HepG2 (cell line): ENCODE data around the gene FAM3A. TPM values are rescaled to one million over a fixed set of nuclear protein-coding genes. Genes with fewer than 3 reads are reported as not detected.

ENCODE experiments used
- ASH2L ChIP-seq: fragments of 300-600, 200-600 bp; sonication (generic); IDR thresholded peaks from 2 replicates; pipeline ENCODE4 v1.7.0; 2017; ENCODE audit warnings: low read depth, mild to moderate bottlenecking, moderate library complexity, mixed read lengths, low read length; ENCODE audit not compliant: insufficient read length
- MED13 ChIP-seq: sonication (generic); formaldehyde crosslinking; IDR thresholded peaks from 2 replicates; pipeline ENCODE4 v1.5.0; 2020; ENCODE audit warnings: missing genetic modification reagents
- PAX8 ChIP-seq: sonication (generic); formaldehyde crosslinking; IDR thresholded peaks from 2 replicates; pipeline ENCODE4 v1.8.0; 2022; ENCODE audit warnings: mild to moderate bottlenecking, missing genetic modification reagents, borderline replicate concordance
- YEATS4 ChIP-seq: sonication (generic); formaldehyde crosslinking; IDR thresholded peaks from 2 replicates; pipeline ENCODE4 v1.4.0; 2020; ENCODE audit warnings: missing genetic modification reagents, borderline replicate concordance
- ZFP37 ChIP-seq: sonication (generic); formaldehyde crosslinking; IDR thresholded peaks from 2 replicates; pipeline ENCODE4 v1.4.0; 2020; ENCODE audit warnings: missing genetic modification reagents, borderline replicate concordance
- ZNF160 ChIP-seq: sonication (generic); formaldehyde crosslinking; IDR thresholded peaks from 2 replicates; pipeline ENCODE4 v1.8.0; 2022; ENCODE audit warnings: mild to moderate bottlenecking, inconsistent platforms, missing genetic modification reagents
- ZNF205 ChIP-seq: IDR thresholded peaks from 2 replicates; pipeline ENCODE4 v1.6.1; 2018; ENCODE audit warnings: missing biosample characterization, missing genetic modification reagents
- ZNF33B ChIP-seq: sonication (generic); formaldehyde crosslinking; IDR thresholded peaks from 2 replicates; pipeline ENCODE4 v1.5.1; 2020; ENCODE audit warnings: mild to moderate bottlenecking, missing genetic modification reagents
- ZNF496 ChIP-seq: sonication (generic); formaldehyde crosslinking; IDR thresholded peaks from 2 replicates; pipeline ENCODE4 v1.8.1; 2023; ENCODE audit warnings: mild to moderate bottlenecking, moderate library complexity, missing genetic modification reagents; ENCODE audit not compliant: insufficient replicate concordance
- ZNF598 ChIP-seq: sonication (generic); formaldehyde crosslinking; IDR thresholded peaks from 2 replicates; pipeline ENCODE4 v1.5.1; 2020; ENCODE audit warnings: mild to moderate bottlenecking, missing genetic modification reagents, borderline replicate concordance
- ZNF790 ChIP-seq: sonication (generic); formaldehyde crosslinking; IDR thresholded peaks from 2 replicates; pipeline ENCODE4 v1.8.0; 2022; ENCODE audit warnings: missing genetic modification reagents, mild to moderate bottlenecking, borderline replicate concordance
- ZNF839 ChIP-seq: sonication (generic); formaldehyde crosslinking; IDR thresholded peaks from 2 replicates; pipeline ENCODE4 v1.4.0; 2020; ENCODE audit warnings: missing genetic modification reagents, mild to moderate bottlenecking, borderline replicate concordance
- polyA plus RNA-seq, 8 experiments: library from polyadenylated mRNA; depleted of rRNA in 3 of 8; stranded (reverse) in 7 of 8; unstranded in 1 of 8; fragments of >200 nt; fragmentation: Illumina TruSeq in 4 of 8; extraction: Trizol in 4 of 8; gene quantifications; 2 replicates each; pipeline versions ENCODE4 v1.2.1 to v1.2.3, GENCODE V29; 2011 to 2016; ENCODE audit warnings: low read depth in 4 of 8, missing spikeins in 1 of 8, mixed read lengths in 1 of 8; ENCODE audit not compliant: insufficient read depth in 1 of 8
- total RNA-seq, 5 experiments: library from RNA; depleted of rRNA; stranded (reverse); fragments of >200 nt; fragmentation: Illumina TruSeq; extraction: Trizol; gene quantifications; 2 replicates each; pipeline ENCODE4 v1.2.3, GENCODE V29; 2016; ENCODE audit warnings: low read depth in 1 of 5
- TF ChIP-seq, protein P1 (sequence below): sonication (generic); formaldehyde crosslinking; IDR thresholded peaks from 2 replicates; pipeline ENCODE4 v1.5.0; 2020; ENCODE audit warnings: mild to moderate bottlenecking, missing genetic modification reagents
- TF ChIP-seq, protein P2 (sequence below): sonication (generic); formaldehyde crosslinking; IDR thresholded peaks from 2 replicates; pipeline ENCODE4 v1.4.0; 2020; ENCODE audit warnings: missing genetic modification reagents, borderline replicate concordance
- TF ChIP-seq, protein P3 (sequence below): sonication (generic); formaldehyde crosslinking; IDR thresholded peaks from 2 replicates; pipeline ENCODE4 v1.8.0; 2023; ENCODE audit warnings: mild to moderate bottlenecking, missing genetic modification reagents

The FAM3A gene
- total and polyA plus RNA-seq, 2 of the 13 experiments (the other 11 are each of a cell fraction or from before 2014, with no cell fraction given) = 11.2 to 22.7 TPM

DNA sequence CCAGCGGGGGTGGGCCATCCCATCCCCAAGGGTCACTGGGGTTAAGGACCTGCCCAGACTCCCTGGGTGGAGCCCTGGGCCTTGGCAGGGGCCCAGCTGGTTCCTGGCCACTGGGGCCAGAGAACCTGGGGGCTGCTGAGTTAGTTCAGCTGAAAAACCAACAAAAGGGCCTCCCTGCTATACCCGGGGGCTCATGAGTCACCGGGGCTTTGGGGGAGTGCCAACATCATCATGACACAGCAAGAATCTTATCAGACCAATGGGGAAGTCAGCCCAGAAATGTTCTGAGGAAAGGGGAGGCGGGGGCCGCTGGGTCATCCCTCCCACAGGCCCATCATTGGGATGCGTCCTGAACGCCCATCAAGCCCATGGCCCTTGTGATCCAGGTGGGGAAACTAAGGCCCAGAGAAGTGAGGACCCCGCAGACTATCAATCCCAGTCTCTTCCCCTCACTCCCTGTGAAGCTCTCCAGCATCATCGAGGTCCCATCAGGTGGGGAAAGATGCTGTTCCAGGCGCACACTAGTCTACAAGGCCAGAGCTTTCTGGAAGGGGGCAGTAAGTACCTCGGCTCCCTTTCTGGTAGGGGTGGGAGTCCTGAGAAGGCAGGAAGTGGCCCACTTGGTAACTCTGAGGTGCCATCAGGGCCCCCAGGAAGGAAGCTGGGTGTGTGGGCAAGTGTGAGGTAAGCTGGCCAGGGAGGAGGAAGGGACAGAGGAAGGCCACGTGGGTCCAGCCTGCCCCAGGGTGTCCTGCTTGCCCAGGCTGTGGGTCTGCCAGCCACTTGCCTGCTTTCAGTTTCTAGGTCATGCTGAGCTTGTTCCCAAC, 26.1 kb upstream of the FAM3A start (continued):
- TF ChIP-seq ZNF598 (CRISPR knock-in tag) = no peak
- TF ChIP-seq ZNF160 = no peak
- no peak for TF ChIP-seq ZNF839 (CRISPR knock-in tag)
- TF ChIP-seq MED13 (CRISPR knock-in tag) = peak; percentile 51; the same call in 1 of the 2 replicates
- peak; percentile 48; the same call in 1 of the 2 replicates for TF ChIP-seq YEATS4 (CRISPR knock-in tag)
- no peak for TF ChIP-seq ZFP37
- no peak for TF ChIP-seq ASH2L
- TF ChIP-seq, protein P1, sequence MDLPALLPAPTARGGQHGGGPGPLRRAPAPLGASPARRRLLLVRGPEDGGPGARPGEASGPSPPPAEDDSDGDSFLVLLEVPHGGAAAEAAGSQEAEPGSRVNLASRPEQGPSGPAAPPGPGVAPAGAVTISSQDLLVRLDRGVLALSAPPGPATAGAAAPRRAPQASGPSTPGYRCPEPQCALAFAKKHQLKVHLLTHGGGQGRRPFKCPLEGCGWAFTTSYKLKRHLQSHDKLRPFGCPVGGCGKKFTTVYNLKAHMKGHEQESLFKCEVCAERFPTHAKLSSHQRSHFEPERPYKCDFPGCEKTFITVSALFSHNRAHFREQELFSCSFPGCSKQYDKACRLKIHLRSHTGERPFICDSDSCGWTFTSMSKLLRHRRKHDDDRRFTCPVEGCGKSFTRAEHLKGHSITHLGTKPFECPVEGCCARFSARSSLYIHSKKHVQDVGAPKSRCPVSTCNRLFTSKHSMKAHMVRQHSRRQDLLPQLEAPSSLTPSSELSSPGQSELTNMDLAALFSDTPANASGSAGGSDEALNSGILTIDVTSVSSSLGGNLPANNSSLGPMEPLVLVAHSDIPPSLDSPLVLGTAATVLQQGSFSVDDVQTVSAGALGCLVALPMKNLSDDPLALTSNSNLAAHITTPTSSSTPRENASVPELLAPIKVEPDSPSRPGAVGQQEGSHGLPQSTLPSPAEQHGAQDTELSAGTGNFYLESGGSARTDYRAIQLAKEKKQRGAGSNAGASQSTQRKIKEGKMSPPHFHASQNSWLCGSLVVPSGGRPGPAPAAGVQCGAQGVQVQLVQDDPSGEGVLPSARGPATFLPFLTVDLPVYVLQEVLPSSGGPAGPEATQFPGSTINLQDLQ (CRISPR knock-in tag) = no peak
- TF ChIP-seq, protein P2, sequence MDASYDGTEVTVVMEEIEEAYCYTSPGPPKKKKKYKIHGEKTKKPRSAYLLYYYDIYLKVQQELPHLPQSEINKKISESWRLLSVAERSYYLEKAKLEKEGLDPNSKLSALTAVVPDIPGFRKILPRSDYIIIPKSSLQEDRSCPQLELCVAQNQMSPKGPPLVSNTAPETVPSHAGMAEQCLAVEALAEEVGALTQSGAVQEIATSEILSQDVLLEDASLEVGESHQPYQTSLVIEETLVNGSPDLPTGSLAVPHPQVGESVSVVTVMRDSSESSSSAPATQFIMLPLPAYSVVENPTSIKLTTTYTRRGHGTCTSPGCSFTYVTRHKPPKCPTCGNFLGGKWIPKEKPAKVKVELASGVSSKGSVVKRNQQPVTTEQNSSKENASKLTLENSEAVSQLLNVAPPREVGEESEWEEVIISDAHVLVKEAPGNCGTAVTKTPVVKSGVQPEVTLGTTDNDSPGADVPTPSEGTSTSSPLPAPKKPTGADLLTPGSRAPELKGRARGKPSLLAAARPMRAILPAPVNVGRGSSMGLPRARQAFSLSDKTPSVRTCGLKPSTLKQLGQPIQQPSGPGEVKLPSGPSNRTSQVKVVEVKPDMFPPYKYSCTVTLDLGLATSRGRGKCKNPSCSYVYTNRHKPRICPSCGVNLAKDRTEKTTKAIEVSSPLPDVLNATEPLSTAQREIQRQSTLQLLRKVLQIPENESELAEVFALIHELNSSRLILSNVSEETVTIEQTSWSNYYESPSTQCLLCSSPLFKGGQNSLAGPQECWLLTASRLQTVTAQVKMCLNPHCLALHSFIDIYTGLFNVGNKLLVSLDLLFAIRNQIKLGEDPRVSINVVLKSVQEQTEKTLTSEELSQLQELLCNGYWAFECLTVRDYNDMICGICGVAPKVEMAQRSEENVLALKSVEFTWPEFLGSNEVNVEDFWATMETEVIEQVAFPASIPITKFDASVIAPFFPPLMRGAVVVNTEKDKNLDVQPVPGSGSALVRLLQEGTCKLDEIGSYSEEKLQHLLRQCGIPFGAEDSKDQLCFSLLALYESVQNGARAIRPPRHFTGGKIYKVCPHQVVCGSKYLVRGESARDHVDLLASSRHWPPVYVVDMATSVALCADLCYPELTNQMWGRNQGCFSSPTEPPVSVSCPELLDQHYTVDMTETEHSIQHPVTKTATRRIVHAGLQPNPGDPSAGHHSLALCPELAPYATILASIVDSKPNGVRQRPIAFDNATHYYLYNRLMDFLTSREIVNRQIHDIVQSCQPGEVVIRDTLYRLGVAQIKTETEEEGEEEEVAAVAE (CRISPR knock-in tag) = no peak
- no peak for TF ChIP-seq ZNF33B (CRISPR knock-in tag)
- TF ChIP-seq ZNF205 = no peak
- TF ChIP-seq PAX8 (CRISPR knock-in tag) = no peak
- TF ChIP-seq ZNF790 (CRISPR knock-in tag) = no peak
- TF ChIP-seq ZNF496 (CRISPR knock-in tag) = no peak
- TF ChIP-seq, protein P3, sequence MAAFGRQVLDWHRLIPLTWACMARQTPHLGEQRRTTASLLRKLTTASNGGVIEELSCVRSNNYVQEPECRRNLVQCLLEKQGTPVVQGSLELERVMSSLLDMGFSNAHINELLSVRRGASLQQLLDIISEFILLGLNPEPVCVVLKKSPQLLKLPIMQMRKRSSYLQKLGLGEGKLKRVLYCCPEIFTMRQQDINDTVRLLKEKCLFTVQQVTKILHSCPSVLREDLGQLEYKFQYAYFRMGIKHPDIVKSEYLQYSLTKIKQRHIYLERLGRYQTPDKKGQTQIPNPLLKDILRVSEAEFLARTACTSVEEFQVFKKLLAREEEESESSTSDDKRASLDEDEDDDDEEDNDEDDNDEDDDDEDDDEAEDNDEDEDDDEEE (CRISPR knock-in tag) = no peak
